Adipocyte (in vitro differentiated cells): ENCODE measurements around the gene ZNF521.

Experiments used
- DNase-seq: peaks from one replicate; pipeline ENCODE4 v3.0.0-alpha.2; 2015; ENCODE audit warnings: low read depth
- H3K27me3 ChIP-seq: replicated peaks from 2 replicates; pipeline ENCODE4 v1.7.0; 2013; ENCODE audit warnings: mild to moderate bottlenecking, low read length, moderate library complexity; ENCODE audit not compliant: control insufficient read depth, insufficient read depth
- H3K36me3 ChIP-seq: 2 replicates; pipeline ENCODE4 v1.7.0; 2013; ENCODE audit warnings: low read length, mild to moderate bottlenecking, moderate library complexity; ENCODE audit not compliant: control insufficient read depth, insufficient read depth, severe bottlenecking
- H3K4me1 ChIP-seq: 2 replicates; pipeline ENCODE4 v1.7.0; 2013; ENCODE audit warnings: mild to moderate bottlenecking, low read length, moderate library complexity; ENCODE audit not compliant: control insufficient read depth, insufficient read depth
- H3K4me3 ChIP-seq: 2 replicates; pipeline ENCODE4 v1.7.0; 2013; ENCODE audit warnings: mild to moderate bottlenecking, low read length, moderate library complexity
- H3K9ac ChIP-seq: 2 replicates; pipeline ENCODE4 v1.7.0; 2013; ENCODE audit warnings: mild to moderate bottlenecking, low read length, moderate library complexity
- H3K9me3 ChIP-seq: 2 replicates; pipeline ENCODE4 v1.7.0; 2013; ENCODE audit warnings: mild to moderate bottlenecking, low read length, moderate library complexity; ENCODE audit not compliant: control insufficient read depth

ZNF521 gene

DNA sequence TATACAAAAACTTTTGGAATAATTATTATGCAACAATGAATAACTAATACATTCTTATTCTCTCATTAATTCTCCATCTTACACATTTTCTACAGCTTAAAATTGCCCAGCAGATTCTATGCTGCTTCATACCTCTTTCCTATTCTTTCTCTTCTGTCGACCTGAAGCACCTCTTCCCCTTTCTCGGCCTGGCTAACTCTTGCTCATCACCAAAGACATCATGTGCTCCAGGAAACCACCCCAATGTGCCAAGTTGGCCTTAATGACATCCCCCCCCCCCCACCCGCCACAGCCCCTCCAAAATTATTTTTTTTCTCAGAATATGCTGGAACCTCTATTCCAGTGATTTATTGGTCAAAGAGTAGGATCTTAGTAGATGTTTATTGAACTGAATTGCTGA, 43.6 kb downstream of the ZNF521 start:
- Histone ChIP-seq H3K4me1 (peaks cover 14% of the 10 kb centered on the region), H3K36me3 (no peaks in the 10 kb centered on the region), H3K4me3 (no peak overlapping the region), H3K9me3 (no peaks in the 10 kb centered on the region), H3K27me3 (no peaks in the 10 kb centered on the region), H3K9ac (no peak overlapping the region)
- no peak for DNase-seq

DNA sequence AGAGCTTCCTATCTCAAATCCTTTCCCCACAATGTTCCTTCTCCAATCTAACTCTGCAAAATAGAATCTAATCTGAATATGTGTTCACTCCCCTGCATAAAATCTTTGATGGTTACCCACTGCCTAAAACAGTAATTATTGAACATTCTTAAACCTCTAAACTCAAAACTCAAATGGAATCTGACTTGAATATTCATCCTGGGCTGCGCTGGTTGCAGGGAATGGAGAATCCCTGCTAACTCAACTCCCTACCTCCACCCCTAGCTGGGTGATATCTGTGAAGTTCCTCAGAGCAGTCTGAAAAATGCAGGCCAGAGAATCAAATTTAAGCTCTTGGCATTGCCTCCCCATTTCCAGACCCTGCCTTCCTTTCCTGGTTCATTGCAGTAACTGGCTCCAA, 44.8 kb downstream of the ZNF521 start:
- no peaks in the 10 kb centered on the region for H3K27me3 ChIP-seq
- H3K4me3 ChIP-seq: no peak overlapping the region
- no peak for DNase-seq
- peaks cover 14% of the 10 kb centered on the region for H3K4me1 ChIP-seq
- H3K36me3 ChIP-seq: no peaks in the 10 kb centered on the region
- no peaks in the 10 kb centered on the region for H3K9me3 ChIP-seq
- no peak overlapping the region for H3K9ac ChIP-seq

DNA sequence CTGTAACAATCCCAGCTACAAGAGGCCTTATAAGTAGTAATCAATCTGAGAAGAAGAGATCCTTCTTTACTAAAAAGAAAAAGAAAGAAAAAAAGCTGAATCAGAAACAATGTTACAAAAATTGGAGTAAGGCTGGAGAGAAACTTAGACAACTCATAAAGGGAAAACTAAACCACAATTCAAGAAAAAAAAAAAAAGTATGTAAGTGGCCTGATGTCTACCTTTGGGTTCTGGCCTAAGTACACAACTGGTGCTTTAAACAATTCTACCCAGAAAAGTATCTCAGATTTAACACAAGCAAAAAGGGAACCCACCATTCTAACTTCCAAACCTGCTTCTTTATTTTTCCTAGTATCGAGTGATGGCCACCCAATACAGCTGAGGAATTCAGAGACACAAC, 45.3 kb downstream of the ZNF521 start:
- Histone ChIP-seq H3K4me1 (peaks cover 14% of the 10 kb centered on the region), H3K27me3 (no peaks in the 10 kb centered on the region), H3K9me3 (no peaks in the 10 kb centered on the region), H3K4me3 (no peak overlapping the region), H3K9ac (no peak overlapping the region), H3K36me3 (no peaks in the 10 kb centered on the region)
- no peak for DNase-seq

DNA sequence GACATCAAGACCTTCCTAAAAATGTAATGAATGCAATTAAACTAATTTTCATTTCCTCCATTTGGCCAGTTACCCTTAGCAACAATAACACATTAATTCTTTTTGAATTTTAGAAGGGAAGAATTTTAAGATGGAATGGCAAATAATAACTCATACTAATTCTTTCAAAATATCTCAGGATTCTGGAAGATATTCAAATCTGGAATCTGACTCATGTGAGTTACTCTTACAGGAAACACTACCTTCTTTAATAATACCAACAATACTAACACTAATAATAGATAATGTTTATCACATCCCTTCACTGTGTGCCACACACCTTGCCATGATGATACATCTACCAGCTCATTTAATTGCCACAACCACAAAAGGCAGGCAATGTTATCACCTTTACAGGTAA, 46.4 kb downstream of the ZNF521 start:
- Histone ChIP-seq H3K9me3 (no peaks in the 10 kb centered on the region), H3K9ac (no peak overlapping the region), H3K4me3 (no peak overlapping the region), H3K4me1 (peaks cover 14% of the 10 kb centered on the region), H3K36me3 (no peaks in the 10 kb centered on the region), H3K27me3 (no peaks in the 10 kb centered on the region)
- no peak for DNase-seq

DNA sequence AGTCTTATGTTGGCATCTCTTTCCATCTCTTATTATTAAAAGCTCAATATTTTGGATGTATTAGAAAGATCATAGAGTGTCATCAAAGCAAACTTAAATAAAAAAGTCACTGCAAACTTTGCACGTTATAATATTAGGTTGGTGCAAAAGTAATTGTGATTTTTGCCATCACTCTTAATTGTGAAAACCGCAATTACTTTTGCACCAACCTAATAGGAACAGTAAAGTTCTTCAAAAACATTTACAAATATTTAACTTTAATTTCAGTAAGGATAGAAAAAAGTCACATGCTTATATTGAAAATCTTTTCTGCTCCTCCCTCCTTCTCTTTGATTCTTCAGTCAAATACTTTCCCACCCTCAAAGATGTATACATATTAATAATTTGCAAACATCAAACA, 51.5 kb downstream of the ZNF521 start:
- Histone ChIP-seq H3K36me3 (no peaks in the 10 kb centered on the region), H3K4me1 (peaks cover 19% of the 10 kb centered on the region), H3K9ac (no peak overlapping the region), H3K27me3 (no peaks in the 10 kb centered on the region), H3K4me3 (no peak overlapping the region), H3K9me3 (no peaks in the 10 kb centered on the region)
- DNase-seq: no peak

DNA sequence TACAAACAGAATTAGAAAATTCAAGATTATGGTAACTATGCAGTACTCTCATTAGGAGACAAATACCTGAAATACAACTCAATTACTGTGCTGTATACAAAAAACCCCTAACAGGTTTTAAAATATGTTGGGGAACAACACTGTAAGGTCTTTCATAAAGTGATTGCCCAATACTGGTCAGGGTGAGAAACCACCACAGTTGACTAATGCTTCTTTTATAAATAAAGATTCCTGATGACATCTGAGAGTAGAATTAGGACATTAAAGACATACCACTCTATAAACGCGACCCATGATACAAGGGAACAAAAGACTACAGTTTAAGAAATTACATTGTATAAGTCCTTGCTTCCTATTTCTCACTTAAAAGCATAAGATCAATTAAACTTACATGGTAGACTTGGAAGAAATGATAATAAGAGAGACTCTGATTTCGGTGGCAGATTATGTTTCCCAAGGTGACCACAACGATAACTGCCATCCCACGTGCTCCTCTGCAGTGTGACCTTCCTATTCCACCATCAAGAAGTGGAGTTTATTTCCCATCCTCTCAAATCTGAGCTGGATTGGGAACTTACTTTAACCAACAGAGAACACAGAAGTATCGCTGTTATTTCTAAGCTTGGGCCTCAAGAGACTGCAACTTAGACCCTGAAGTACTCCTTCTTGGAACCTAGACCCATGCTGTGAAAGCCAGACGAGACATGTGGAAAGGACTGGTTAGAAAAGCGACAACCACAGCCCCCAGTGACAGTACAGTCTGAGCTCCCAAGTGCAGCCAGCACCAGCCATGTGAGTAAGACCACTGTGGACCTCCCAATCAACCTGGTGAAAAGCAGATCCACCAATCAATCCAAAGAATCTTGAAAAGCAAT, 52.3 kb downstream of the ZNF521 start:
- Histone ChIP-seq H3K4me1 (peaks cover 16% of the 10 kb centered on the region), H3K9ac (no peak overlapping the region), H3K36me3 (no peaks in the 10 kb centered on the region), H3K27me3 (no peaks in the 10 kb centered on the region), H3K9me3 (no peaks in the 10 kb centered on the region), H3K4me3 (no peak overlapping the region)
- DNase-seq: peak; percentile 76

DNA sequence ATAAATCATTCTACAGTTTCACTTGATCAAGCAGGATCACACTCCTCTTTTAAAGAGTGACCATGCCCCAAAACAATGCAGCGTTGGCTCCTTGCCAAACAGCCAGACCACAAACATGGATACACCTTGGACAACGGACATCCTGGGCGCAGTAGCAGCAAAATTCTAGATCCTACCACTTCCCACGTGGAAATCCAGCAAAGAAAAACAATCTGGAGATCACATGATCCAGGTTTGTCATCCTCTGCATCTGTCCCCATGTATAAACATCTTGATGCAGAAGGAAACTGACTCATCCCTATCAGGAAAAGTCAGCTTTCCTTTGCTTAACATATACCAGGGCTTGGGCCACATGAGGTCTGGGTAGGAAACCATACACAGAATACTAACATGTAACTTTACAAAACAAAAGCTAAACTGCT, 53.1 kb downstream of the ZNF521 start:
- Histone ChIP-seq H3K9ac (no peak overlapping the region), H3K36me3 (no peaks in the 10 kb centered on the region), H3K9me3 (no peaks in the 10 kb centered on the region), H3K27me3 (no peaks in the 10 kb centered on the region), H3K4me1 (peaks cover 16% of the 10 kb centered on the region), H3K4me3 (peak overlapping the region; percentile 9)
- DNase-seq: peak; percentile 81

DNA sequence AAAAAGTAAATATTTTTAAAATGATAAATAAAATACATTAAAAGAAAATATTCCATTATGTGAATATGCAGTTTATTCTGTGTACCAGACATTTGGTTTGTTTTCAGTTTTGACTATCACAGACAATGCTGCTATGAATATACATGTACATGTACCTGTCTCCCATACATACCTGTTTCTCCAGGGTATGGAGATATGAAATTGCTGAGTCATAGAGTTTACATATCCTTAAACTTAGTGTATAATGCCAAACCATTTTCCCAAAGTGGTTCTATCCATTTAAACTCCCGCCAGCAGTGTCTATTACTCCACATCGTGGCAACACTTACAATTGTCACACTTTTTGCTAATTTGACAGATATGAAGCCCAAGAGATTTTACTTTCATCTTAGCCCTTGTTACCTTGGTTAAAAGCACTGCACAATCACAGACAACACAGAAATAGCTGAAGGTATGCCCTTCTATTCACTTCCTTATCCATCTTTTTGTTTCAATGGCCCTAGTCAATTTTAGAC, 56.3 kb downstream of the ZNF521 start:
- Histone ChIP-seq H3K36me3 (no peaks in the 10 kb centered on the region), H3K9ac (no peak overlapping the region), H3K4me3 (no peak overlapping the region), H3K9me3 (no peaks in the 10 kb centered on the region), H3K4me1 (peaks cover 16% of the 10 kb centered on the region), H3K27me3 (no peaks in the 10 kb centered on the region)
- DNase-seq: no peak

DNA sequence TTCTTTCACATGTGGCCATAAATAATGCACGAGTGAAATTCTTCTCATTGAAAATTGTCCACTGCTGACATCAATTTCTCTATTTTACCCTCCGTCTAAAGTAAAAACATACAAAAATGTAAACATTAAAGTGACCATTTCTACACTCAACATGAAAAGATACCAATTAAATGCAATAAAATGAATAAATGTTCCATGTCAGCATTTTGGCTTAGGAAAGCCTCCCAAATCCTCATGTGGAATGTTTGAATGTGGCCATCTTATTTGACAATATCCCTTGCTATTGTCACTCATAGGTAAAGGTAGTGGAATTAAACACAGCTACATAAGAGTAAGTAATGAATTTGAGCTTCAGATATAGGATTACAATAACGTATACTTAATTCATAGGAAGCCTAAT, 60.8 kb downstream of the ZNF521 start:
- Histone ChIP-seq H3K9ac (no peak overlapping the region), H3K27me3 (no peaks in the 10 kb centered on the region), H3K9me3 (no peaks in the 10 kb centered on the region), H3K36me3 (no peaks in the 10 kb centered on the region), H3K4me1 (peaks cover 29% of the 10 kb centered on the region), H3K4me3 (no peak overlapping the region)
- DNase-seq: no peak

DNA sequence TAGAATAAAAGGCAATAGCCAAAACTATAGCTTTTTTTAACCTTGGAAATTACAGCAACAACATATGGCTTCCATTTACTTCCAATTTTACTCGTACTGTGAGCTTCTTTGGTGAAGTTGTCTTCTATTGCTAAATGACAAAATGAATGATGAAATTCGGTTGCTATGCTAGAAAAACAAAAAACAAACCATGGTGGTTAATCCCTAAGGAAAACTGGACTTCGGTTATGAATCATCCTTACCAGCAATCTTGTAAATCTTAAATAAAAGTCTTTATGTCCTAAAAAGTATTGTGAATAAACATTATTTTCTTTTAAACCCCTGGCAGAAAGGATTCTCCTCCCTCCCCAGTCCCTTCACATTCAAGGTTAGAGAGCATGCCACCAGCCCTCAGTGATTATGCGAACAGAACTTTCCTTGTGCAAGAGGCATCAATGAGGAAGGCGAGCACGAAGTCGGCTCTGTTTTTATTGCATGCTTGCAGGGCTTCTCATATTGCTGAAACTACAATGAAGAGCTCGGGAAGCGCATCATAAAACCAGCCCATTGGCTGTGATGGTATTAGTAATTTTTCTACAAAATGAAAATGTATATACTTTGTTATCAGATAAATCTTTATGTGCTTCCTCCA, 62.9 kb downstream of the ZNF521 start:
- Histone ChIP-seq H3K4me3 (peak overlapping the region; percentile 66), H3K9ac (peak overlapping the region; percentile 62), H3K36me3 (no peaks in the 10 kb centered on the region), H3K4me1 (peaks cover 46% of the 10 kb centered on the region), H3K9me3 (no peaks in the 10 kb centered on the region), H3K27me3 (no peaks in the 10 kb centered on the region)
- DNase-seq: peak; percentile 95

DNA sequence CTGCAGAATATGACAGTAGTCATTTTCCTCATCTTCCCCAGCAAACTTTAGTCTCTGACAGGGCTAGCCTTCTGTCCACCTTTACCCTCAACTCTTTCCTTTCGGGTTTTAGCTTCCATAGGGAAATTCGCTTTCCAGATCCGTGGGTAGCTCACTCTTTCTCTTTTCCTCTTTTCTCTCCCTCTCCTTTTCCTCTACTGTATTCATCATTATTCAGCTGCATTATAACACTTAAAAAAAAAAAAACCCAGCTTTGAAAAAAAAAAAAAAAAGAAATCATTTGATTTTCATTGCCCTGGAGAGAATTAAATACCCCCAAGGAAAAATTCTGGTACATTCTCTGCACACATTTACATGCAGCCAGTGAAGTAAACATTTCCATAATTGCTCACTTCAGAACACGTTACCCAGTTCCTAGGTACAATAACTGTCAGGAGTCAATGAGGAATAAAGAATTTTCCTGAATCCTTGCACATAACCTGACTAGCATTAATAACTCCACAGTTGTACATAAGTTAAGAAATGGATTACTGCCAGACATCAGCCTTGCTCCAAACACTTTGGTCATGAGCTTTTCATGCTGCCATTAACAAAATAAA, 63.5 kb downstream of the ZNF521 start:
- DNase-seq: no peak
- Histone ChIP-seq H3K4me1 (peaks cover 53% of the 10 kb centered on the region), H3K36me3 (no peaks in the 10 kb centered on the region), H3K9me3 (no peaks in the 10 kb centered on the region), H3K27me3 (no peaks in the 10 kb centered on the region), H3K9ac (peak overlapping the region; percentile 62), H3K4me3 (peak overlapping the region; percentile 66)
